Fibroblast of skin of left biceps (primary cell): Measurements from ENCODE around the gene ELL2.
"Not testable (repeated sequence)": the region's sequence is repeated elsewhere in the genome, so short reads cannot be mapped to it uniquely, and the experiment has no call there.

ENCODE experiments used
- DNase-seq, 2 experiments: peaks; one replicate each; pipeline ENCODE4 v3.0.0-alpha.2; 2013; ENCODE audit warnings: low read depth in 2 of 2

The ELL2 gene

DNA sequence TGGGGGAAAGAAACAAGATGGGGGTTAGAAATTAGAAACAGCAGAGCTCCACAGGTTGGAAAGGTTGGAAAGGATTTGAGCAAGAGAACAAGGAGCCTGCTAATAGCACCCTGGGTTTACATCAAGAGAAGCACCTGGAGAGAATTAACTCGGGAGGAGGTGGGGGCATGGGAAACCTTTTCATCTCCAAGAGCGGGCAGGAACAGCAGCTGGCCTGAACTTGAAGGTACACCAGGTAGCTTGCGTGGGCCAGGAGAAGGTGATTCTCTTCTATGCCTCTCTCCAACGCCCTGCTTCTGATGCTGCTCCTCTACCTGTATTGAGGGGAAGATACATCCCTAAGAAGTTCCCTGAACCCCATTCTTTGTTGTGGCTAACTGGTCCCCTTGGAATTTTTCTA lies 102.0 kb downstream of the ELL2 start:
- DNase-seq = no peak

DNA sequence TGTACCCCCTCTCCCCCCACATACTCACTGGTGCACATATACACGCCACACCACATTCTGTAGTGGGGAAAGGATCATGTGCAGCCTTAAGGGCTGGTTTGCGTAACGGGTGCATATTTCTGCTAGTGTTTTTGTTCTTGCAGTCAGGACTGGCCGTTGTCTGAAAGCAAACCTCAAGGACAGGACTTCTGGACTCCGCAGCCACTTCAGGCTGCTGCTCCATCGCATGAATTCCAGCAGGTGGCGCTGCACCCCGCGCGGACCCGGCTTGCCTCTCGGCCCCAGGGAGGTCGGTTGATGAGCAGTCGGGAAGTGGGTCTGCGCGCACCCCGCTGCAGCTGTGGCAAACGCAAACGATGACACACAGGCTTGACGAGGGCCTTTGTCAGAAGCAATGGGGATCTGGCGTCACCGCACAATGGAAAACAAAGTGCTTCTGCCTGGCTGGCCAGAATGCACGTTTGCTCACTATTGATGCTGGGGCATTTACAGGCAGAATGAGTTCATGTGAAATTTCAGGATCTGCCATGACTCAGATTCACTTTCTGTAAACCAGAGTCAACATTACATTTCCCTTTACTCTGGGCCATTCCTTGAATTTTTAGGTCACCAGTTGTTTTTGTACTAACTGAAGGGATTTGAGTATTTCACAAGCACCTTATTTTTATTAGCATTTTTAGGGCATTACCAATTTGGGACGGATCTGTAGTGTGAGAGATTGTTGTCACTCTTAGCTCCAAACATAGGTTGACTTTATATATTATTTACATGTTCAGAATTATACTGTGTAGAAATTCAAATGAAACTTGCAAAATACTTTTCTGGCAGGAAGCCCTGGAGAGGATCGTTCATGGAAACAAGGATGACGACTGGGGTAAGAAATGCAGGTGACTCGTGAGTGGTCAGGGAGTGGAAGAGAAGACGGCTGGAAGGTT lies 102.7 kb downstream of the ELL2 start:
- DNase-seq = peak; percentile 90

DNA sequence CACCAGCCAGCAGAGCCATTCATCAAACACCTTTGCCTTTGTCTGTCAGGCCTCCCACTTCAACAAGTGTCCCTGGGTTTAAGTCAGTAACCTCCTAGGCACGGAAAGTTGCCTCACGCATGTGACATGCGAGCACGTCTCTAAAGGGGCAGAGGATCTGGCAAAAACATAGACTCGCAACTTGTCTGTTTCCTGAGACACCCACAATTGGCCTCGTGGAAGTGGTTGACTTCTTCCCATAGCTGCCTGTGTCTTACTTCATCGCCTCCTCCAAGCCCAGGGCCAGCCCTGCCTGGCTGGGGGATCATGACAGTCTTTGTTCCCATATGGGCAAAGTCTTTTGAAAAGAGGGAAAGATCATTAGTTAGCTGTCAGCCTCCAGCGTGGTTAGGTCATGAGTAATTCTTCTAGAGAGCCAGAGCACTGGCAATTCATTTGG lies 103.6 kb downstream of the ELL2 start:
- DNase-seq = peak; percentile 80 to 82

GRCh38 chr5:95857185-95857945 lies 104.3 kb downstream of the ELL2 start:
- no peak for DNase-seq

- no peak for DNase-seq
These were observed 105.1 kb downstream of the ELL2 start for GRCh38 chr5:95856501-95856981.

DNA sequence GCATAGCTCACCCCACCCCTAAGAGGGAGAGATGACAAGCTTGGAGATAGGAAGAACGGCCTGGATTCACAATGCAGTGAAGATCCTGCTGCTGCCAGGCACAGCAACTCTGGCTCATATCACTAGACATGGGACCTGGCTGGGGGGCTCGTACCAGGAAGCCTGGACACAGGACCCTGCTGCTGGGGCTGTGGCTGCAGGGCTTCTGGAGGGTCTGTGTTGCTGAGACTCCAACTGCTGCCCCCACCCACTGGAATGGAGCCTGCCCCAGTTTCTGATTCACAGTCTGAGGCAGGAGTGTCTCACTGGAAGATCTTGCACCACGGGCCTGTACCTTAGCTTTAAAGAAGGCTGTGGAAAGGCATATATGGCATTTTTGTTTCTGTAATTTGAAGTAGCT lies 108.2 kb downstream of the ELL2 start:
- no peak for DNase-seq

- DNase-seq = no peak
These were observed 109.1 kb downstream of the ELL2 start for GRCh38 chr5:95852567-95852966.

- not testable (repeated sequence) for DNase-seq
These were observed 110.5 kb downstream of the ELL2 start for GRCh38 chr5:95851141-95851540.

DNA sequence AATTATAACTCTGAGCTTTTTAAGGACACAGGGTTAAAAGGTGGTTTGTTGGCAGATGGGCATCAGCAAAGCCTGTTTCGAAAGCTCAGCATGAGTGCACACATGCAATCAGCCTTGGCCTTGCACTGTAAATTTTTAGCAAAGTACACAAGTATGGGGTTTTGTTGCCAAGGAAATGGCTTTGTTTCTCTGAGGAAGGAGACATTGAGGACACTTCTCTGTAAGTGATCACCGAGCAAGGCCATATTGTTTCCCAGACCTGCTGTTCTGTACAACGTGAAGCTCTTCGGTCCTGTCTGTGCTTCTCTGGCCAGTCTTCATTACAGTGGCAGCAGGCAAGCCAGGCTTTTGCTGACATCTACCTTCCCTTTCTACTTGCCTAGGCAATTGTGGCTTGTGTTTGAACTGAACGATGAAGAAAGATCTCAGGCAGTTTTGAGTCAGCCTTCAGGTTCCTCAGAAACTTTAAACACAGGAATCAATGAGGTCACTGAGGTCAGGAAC lies 111.2 kb downstream of the ELL2 start:
- DNase-seq = no peak

- no peak for DNase-seq
These were observed 113.0 kb downstream of the ELL2 start for GRCh38 chr5:95848701-95849100.

- DNase-seq = no peak
These were observed 114.4 kb downstream of the ELL2 start for GRCh38 chr5:95847261-95847592.

- DNase-seq = no peak
These were observed 114.9 kb downstream of the ELL2 start for GRCh38 chr5:95846554-95847260.

GRCh38 chr5:95845391-95845790 lies 116.3 kb downstream of the ELL2 start:
- no peak for DNase-seq

GRCh38 chr5:95843733-95844223 lies 117.9 kb downstream of the ELL2 start:
- no peak for DNase-seq

- DNase-seq = no peak
These were observed 118.7 kb downstream of the ELL2 start for GRCh38 chr5:95842854-95843544.

DNA sequence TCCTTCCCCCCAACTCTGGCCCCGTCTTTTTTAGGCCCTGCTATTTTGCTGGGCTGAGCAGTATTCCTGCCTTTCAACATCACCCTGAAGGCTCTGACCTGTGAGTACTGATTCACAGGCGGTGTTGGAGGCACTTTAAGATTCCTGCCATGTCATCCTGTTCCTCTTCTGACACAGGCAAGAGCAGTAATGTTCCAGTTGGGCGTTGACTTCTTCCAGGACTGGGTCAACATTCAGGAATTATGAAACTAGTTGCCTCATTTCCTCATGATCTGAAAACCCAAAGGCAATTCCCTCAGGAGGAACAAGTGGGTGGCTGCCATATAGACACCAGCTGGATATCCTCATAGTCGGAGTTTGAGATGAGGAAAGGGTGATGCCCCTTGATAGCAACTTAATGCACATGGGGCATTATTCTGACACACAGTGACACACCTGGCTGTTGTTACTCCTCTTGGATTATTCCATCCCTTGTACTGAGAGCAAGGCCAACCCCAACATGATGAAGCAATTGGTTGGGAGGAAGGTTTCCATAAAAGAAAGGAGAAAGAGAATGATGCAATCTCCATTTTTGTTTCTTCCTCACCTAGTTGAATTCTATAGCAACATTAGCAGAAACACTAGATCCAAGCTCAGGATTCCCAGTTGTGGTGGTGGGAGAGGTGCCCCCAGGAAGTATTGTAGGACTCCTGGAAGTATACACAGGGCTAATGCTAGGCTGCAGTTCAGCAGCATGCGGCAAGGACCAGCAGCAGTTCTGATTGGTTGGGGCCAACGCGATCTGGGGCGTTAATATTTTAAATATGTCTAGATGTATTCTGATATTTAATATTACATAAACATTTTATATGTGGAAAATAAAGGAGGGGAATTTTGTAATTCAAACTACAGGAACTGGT lies 119.5 kb downstream of the ELL2 start:
- no peak for DNase-seq

DNA sequence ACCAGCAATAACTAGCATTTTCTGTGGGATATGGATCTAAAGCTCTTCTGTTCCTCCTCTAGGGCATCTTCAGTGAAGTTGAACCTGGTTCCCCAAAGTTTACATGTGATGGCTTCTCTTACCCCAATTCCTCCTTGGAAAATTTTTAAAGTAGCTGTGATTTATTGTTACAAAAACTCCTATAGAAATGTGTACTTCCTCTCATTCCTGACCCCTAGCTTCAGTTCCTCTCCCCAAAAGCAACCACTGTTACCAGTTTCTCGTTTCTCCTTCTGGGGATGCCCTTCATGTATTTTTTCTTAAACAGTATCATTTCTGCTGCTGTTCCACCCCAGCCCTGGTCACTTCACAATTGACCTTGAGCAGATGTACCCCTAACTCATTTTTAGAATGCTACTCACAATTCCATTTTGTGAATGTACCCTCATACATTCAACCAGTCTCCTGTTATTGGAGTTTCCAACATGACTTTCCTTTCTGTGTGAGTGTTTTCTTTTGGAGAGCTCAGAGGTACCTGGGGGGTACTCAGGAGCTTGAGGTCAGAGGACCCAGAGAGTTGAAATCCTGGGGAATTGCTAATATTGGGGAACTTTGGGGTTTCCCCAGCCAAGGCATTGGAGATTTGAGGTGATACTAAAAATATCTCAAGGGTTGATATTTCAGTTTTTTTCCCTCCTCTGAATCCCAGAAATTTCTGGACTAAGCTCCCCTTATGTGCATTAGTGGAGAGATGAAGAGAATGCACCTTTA lies 120.5 kb downstream of the ELL2 start:
- no peak for DNase-seq

DNA sequence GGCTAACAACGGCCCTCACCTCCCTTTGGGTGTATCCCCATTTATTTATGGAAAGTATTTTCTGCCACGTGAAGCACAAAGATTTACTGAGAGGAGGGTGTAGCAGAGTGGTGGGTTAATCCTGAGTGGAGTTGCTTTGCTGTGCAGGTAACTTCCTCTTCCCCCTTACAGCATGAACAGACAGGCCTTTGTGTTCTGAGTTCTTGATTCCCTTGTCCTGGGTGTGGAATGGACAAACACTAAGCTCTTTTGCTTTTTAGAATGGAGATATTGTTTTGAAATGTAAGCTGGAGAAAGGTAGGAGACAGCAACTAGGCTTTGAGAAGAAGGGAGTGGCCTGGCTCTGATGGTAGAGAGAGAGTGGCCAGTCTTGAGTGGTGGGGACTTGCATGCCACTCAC lies 122.0 kb downstream of the ELL2 start:
- DNase-seq = no peak

- no peak for DNase-seq
These were observed 123.1 kb downstream of the ELL2 start for GRCh38 chr5:95838556-95838955.
